ENCODE measurements around the gene PLA2G6.
A peak's percentile ranks its signal among the peaks of the same experiment; 100 is the strongest.
"Not testable (repeated sequence)": the region's sequence is repeated elsewhere in the genome, so short reads cannot be mapped to it uniquely, and the experiment has no call there.

The PLA2G6 gene

DNA sequence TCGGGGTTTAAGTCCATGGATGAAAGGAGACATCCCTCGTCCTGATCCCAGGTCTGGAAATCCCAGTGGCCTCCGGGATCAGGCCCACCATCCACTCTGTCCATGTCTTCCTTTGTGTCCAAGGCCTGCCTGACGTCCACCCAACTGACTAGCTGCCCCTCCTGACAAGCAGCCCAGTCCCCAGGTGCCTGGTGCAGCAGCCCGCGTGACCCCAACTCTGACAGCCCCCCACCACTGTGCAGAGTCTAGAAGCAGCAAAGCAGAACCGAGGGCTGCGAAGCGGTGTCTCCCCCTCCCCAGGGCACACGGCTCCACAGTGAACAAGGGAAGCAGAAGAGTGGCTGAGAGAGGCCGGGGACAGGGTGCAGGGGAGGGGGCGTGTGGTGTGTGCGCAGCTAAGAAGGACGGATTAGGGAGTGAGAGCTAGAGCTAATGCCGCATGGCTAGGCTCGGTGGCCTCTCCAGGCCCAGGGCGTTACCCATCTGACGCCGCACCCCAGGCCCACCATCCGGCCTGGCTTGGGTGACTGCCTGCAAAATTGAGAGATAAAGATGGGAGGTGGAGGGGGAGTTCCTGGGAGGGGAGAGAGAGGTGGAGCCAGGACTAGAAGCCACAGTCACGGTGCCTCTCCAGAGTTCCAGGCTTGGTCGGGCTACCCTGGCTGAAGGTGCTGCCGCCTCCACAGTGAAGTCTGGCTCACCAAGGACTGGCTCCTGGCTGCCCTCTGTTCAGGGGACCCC, 54.5 kb downstream of the PLA2G6 start:
- no peak for DNase-seq

DNA sequence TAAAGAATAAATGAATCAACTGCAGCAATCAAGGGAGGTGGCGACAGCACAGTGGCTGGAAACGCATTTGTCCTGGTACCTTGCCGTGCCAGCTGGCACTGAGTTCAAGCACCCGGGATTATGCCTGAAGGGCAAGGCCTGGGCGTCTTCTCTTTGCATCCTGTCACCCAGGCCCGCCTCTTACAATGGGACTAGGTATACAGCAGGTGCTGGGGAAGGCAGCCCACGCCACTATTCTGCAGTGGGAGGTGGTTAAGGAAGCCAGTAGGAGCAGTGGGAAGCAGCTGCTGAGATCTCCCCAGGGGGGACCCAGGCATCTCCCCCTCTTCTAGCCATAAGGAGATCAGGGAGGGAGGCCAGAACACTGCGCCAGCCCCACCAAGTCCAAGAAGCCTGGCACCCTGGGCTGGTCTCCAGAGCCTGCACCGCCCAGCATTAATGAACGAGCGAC, 55.9 kb downstream of the PLA2G6 start:
- DNase-seq, result no peak

DNA sequence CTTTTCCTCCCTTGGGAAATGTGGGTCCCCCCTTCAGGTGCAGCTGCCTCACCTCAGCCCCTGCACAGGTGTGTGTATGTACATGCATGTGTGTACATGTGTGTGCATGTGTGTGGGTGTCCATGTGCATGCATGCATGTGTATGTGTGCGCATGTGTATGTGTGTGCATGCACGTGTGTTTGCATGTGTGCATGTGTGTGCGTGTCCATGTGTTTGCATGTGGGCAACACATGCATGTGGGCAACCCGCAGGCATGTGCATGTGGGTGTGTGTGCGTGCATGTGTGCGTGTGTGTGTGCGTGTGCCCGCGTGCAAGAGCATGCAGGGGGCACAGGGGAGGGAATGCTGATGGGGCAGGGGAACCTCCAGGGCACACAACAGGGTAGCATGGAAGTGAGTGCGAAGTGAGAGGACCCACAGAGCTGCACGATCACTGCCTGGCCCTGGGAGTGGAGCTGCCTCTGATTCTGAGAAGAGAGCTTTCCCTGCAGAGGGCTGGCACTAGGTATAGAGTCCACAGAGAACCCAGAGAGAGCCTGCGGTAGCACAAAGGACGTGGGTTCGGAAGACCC, 56.5 kb downstream of the PLA2G6 start:
- DNase-seq, result no peak

DNA sequence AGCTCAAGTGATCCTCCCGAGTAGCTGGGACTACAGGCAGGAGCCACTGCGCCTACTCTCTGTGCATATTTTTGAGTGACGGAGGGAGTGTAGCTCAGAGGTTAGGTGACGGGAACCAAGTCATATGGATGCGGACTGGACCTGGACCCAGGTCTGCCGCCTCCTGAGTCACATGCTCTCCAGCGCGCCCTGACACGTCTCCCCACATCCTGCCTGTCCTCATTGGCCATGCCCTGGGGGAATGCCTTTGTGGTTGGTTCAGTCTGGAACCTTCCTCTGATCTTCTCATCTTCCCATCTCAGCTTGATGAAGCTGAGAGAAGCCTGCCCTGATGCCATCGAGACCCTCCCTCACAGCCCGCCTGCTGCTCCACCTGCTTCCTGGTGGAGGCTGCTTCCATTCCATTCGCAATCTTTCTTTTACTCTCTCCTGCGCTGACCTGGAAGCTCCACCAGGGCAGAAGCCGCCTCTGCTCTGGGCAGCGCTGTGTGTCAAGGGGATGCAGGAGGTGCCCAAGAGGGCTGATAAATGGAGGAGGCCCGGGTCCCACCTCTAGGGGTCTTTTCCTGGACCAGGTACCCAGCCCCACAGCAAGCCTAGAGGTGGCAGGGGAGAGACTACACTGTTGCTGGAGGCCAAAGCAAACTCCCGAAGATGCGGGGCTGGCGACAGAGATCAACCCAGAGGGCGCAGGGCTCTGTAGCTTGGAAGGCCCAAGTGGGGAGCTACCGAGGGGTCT, 57.2 kb downstream of the PLA2G6 start:
- no peak for DNase-seq

DNA sequence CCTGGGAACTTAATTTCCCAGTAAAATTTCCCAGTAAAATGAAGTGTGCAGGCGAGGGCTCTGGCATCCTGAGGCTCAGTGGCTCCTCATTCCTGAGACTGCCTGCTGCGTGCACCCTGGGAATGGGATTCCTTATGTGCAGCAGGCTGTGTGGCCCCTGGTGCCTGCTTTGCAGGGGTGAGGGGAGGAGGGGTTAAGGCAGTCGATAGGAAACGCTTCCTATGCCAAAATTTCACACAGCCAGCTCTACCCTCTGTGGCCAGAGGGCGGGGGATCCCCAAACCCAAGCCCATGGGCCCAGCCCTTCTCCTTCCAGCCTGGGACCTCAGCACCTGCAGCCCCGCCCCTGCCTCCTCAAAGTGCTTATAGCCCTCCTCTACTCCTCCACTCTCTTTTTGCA, 59.0 kb downstream of the PLA2G6 start:
- DNase-seq, result no peak

DNA sequence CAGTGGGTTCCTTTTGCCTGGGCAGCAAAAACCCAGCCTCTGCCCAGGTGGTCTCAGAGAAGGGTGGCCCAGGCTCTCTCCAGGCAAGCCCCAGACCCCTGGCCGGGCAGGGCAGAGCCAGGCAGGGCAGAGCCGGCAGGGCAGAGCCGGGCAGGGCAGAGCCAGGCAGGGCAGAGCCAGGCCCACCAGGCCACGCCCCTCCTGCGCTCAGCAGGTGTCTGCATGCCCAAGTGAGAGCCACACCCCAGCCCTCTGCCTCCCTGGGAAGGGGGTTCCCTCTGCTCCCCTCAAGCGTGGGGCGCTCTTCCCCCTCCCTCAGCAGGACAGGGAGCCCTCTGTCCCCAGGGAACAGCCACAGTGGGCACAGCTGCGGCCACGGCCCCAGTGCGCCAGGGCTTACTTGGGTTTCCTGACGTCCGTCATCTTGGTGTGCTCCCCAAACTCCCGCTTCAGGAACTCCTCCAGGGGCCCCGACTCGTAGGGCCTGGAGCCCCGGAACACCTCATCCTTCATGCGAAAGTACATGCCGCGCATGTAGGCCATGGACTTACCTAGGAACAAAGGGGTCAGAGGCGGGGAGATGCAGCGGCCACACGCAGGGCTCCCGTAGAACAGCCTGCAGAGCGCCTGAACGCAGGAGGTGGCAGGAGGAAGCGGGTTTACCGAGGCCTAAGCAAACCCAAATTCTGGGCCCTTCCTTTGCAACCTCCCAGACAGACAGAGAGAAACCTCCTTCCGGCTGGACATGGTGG, 61.1 kb downstream of the PLA2G6 start:
- no peak for DNase-seq

DNA sequence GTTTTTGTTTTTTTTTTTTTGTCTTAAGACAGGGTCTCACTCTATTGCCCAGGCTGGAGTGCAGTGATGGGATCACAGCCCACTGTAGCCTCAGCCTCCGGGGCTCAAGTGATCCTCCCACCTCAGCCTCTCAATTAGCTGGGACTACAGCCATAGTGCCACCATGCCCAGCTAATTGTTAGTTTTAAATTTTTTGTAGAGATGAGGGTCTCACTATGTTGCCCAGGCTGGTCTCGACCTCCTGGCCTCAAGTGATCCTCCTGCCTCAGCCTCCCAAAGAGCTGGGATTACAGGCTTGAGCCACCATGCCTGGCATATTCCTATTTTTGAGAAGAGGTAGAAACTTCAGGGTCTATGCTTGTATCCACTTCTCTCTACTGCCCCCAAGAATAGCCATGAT, 62.9 kb downstream of the PLA2G6 start:
- DNase-seq, result not testable (repeated sequence)

DNA sequence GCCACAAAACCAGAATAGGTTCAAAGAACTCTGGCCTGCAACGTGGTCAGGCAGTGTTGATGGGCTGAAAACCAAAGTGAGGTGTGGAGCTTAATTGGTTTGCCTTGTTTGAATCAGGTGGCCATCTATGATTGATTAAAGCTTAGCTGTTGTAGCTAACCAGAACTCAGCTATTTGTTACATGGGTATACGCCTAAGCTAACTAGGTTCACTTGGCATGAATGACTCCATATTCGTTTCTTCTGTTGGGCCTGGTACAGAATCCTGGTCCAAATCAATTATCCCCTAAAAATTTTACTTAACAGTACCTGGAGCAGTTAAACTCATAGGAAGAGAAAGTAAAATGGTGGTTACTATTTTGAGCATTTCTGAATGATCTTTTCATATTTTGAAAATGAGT, 63.4 kb downstream of the PLA2G6 start:
- DNase-seq, result no peak

DNA sequence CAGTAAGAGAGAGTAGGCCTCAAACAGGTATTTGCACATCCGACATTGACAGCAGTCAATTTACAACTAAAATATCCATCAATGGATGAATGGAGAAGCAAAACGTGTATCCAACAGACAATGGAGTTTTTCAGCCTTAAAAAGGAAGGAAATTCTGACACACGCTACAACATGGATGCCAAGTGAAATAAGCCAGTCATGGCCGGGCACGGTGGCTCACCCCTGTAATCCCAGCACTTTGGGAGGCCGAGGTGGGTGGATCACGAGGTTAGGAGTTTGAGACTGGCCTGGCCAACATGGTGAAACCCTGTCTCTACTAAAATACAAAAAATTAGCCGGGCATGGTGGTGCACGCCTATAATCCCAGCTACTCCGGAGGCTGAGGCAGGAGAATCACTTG, 64.1 kb downstream of the PLA2G6 start:
- not testable (repeated sequence) for DNase-seq

DNA sequence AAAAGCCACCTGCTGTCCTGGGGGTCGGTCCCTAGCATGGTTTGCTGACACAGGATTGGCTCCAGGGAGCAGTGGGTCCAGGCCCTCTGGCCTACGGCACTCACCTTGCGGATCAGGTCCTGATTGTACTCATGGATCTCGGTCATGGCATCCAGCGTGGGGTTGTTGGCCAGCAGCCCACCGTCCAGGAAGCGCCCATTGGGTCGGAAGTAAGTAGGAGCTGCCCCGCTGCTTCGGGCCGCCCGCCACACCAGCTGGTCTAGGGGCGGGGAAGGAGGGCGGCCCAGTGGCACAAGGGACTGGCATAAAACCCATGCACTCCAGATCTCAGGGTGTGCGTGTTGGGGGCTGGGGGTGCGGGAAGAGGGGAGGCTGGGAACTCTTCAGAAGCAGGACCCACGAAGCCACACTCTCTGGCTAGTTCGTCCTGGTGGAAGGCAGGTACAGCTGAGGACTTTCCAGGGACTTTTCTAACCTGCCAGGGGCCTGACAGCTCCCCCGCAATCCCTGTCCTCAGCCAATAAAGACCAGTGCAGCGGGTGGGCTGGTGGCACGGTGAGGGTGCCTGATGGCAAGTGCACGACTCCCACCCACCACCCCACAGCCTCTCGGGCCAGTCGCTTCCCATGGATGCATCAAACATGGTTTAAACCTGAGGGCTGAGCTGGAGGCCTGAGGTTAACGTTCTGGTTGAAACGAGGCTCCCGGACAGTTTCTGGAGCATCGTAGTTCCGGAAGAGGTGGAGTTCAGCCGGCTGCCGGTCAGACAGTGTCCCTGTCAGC, 66.0 kb downstream of the PLA2G6 start:
- DNase-seq, result no peak

DNA sequence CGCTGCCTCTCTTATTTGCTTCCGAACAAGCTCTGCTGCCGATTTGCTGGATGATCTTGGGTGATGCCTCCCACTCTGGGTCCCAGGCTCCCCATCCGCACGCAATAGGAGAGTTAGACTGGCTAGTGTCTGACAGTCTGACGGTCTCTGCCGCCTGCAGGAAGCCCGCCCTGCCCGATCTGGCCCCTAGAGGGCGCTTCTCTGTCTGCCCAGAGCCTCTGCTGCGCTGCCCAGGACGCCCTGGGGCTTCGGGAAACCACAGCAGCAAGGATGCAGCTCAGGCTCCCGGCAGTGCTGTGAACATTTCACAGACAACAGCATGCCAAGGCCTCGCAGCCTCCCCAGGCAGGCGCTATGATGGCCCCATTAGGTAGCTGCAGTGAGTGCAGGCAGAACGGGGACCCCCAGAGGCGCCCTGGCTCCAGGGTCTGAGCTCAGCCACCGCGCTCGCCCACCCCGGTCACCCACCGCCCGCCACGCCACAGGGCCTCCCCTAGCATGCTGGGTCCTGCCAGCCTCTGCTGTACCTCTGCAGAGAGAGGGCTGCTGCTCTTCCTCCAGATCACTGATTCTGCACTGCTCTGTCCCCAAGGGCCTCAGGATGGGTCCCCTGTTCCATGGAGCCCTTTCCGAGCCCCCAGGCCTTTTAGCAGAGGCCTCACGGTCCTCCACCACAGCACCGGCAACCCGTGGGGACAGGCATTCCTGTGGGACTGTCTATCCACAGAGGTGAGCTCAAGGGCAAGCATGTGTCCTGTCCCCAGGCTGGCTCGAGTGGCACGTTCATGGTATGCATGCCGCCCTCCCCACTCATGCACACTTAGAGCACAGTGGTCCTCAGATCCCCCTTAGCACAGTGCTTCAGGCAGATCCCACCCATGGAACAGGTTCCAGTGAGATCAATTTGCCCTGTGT, 66.9 kb downstream of the PLA2G6 start:
- DNase-seq, result peak; percentile 35 to 76 (median 67)

DNA sequence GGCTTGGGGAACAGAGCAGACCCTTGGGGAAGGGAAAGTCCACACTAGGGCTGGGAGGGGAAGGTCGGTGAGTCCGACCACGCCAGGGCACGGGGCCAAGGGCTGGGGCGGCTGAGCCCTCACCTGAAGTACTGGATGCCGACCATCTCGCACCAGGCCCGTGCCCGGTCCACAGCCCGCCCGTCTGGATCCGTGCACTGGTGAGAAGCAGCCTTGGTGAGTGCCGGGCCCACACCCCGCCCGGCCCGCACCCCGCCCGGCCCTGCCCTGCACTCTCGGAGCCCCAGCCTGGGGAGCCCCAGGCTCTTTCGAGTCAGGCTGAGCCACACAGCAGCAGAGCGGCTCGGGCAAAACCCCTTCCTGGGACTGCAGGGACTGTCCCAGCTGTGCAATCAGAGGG, 69.2 kb downstream of the PLA2G6 start:
- no peak for DNase-seq

DNA sequence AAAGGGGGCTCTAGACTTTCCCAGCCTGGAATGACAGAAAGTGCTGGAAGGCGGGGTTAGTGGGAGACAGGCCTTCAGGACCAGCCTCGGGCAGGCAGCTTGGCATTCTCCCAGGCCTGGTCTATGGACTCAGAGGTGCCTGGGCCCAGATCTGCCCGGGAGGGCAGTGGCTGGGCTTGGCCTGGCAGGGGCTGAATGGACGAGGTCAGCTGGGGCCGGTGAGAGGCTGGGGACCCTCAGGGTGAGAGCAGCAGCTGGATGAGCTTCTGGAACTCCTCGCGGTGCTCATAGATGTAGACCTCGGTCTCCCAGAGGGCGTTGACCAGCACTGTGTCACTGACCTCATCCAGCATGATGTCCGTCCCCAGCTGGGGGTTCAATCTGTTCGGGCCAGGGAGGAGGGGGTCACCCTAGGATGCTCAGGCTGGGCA, 69.7 kb downstream of the PLA2G6 start:
- DNase-seq, result no peak

DNA sequence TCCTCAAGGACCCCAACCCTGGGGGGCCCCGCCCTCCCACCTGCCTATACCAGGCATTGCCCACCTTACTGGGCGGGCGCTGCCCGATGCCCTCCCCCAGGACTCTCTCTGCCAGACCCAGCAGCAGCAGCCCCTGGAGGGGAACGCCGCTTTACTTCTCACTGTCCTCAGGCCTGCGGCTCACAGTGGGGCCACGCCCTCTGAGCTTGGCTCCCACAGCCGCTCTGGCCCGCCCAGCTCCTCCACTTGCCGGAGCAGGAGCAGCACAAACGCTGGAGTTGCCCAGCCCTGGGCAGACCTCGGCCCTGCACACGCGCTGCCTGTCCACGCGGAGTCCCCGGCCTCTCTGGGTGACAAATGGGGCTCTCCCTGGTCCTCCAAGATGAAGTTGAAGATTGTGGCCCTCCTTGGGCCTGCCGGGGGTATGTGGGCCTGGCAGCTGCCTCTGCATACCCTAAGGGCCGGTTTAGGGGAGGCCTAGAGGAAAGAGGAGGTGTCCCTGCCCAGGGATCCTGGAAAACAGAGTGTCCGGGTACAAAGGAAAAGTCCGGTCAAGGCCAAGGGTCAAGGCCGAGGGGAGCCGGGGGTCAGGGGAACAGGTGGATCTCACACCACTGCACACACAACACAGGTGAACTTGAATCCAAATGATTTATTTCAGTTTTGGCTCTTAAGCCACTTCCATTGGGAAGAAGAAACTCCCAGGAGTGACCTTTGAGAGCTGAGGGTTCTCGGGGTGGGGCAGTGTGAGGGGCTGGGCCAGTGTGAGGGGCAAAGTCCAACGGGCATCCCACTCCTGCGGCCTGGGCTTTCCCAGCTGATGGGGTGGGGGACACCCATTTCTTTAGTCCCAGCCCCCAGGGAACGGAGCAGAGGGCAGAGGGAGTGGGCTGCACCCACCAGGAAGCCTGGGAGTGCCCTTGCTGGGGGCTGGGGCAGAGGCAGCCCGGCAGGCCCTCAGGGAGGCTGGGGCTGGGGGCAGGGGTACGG, 70.5 kb downstream of the PLA2G6 start:
- DNase-seq, result no peak

DNA sequence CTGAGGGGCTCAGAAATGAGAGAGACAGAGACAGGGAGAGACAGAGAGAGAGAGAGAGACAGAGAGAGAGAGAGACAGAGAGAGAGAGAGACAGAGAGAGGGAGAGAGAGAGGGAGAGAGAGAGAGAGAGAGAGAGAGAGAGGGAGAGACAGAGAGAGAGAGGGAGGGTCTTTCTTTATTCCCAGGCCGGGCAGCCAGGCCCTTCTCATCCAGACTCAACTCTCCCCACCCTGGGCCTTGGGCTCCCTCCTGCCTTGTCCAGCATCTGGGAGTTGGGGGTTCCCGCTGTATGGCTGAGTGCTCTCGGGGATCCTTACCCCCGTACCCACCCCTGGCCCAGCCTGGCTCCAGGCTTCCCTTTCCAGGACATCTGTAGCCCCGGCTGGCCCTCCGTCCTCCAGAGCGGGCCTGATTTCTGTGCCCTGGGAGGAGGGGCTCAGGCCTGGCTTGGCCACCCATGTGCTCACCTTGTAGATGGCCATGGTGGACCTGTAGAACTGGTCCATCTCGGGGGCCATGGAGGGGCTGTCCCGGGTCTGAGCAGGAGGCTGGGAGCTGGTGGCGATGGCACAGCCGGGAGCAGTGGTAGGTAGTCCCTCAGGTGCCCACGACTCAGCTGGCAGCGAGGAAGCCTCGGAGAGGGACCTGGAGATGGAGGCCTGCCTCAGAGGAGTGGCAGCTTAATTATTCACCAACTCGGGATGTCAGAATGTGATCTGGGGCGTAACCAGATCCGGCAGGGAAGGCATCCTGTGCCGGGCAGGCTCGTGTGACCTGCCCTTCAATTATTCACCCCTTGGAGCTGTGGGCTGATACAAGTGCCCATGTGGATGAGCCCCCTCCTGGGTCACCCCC, 71.4 kb downstream of the PLA2G6 start, which contains the start of gene BAIAP2L2:
Gene BAIAP2L2, minus strand, starts transcription at position 677 of the 855 bp plus-strand sequence. Its CDS starts 159 bp downstream, at position 518.
- DNase-seq, result no peak

DNA sequence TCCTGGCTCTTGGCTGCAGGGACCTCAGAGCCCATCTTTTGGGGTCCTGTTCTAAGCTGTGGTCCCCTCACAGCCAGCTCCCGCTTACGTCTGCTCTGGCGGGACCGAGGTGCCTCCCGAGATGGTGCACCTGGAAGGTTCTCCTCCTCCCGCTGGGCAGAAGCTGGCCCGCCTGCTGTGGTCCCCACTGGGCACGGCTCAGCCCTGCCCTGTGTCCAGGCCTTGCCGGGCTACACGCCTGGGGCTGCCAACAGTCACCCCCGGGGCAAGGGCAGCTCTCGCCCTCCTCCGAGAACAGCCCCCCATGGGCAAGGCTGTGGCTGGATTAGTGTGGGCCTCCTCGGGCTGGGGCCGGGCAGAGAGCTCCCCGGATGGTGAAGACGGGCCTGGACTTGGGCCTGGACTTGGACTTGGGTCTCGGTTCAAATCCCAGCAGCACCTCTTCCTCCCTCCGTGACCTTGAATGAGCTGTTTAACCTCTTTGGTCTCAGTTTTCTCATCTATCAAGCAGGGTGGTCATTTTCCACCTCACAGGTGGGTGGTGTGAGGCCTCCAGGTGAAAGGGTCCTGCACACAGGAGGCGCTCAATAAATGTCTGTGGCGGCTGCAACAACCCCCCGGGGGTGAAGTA, 72.1 kb downstream of the PLA2G6 start:
- DNase-seq, result no peak

DNA sequence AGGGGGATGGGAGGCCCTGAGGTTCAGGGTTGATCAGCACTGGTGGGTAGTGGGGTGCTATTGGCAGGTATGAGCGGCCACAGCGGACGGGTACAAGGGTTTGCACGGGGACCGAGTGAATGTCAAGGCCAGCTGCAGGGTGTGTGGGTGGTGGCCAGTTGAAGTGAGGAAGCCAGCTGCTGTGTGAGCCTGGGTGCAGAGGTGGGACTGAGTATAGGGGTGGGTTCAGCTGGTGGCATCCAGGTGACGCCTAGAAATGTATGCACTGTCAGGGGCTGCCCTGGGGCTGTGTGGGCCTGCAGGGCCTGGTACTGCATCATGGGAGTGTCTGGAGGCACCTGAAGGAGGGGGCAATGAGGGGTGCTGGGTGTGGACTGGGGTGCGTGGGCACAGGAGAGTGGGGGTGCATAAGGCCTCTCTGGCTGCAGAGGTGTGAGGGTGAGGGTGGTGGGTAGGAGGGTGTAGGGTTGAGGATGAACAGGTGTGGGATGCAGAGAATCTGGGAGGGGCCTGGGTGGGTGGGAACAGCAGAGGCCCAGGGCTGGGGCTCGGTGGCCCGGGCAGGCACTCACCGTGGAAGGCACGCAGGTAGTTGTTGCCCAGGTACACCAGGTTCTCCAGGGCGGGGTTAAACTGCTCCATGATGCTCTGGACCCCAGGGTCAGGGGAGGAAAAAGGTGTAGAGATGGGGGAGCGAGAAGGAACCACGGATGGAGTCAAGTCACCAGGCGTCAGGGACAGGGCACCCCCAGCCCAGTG, 72.9 kb downstream of the PLA2G6 start:
- no peak for DNase-seq
